WTC11 (cell line): Measurements from ENCODE around the gene TIMM22. TPM values are rescaled to one million over a fixed set of nuclear protein-coding genes. Genes with fewer than 3 reads are reported as not detected.
A peak's percentile ranks its signal among the peaks of the same experiment; 100 is the strongest.

Source experiments
- ATAC-seq: fragments of 200-7000 bp; cut with Tn5 transposase; 2 replicates; pipeline ENCODE4 v1.10.0; 2021; ENCODE audit warnings: mild to moderate bottlenecking, moderate library complexity
- CTCF ChIA-PET: fragments of 300-600 bp; sonication (Branson Sonifier 250); formaldehyde crosslinking; loops from one replicate; lab custom pipeline; 2021; ENCODE audit warnings: antibody characterized with exemption; lab: Charles Lee
- POLR2A ChIA-PET: fragments of 350-600 bp; sonication (Branson Sonifier 250); formaldehyde crosslinking; loops from one replicate; lab custom pipeline; 2021; ENCODE audit warnings: antibody characterized with exemption; lab: Charles Lee
- DNase-seq: peaks from one replicate; pipeline ENCODE4 v3.0.0; 2021; ENCODE audit warnings: low spot score
- H3K27ac Mint-ChIP-seq: 2 replicates; pipeline ENCODE4 v1.8.0; 2021; ENCODE audit warnings: mixed read lengths
- H3K27me3 Mint-ChIP-seq: 2 replicates; pipeline ENCODE4 v1.8.0; 2021; ENCODE audit warnings: low read depth, mild to moderate bottlenecking, moderate library complexity, mixed read lengths
- H3K36me3 Mint-ChIP-seq: 2 replicates; pipeline ENCODE4 v1.8.0; 2021; ENCODE audit warnings: mixed read lengths
- H3K4me1 Mint-ChIP-seq: 2 replicates; pipeline ENCODE4 v1.8.0; 2022; ENCODE audit warnings: mixed read lengths
- H3K4me3 Mint-ChIP-seq: 2 replicates; pipeline ENCODE4 v1.8.0; 2021; ENCODE audit warnings: mild to moderate bottlenecking, moderate library complexity, mixed read lengths
- H3K9me3 Mint-ChIP-seq: 2 replicates; pipeline ENCODE4 v1.8.0; 2021; ENCODE audit warnings: mixed read lengths
- CREM ChIP-seq: sonication (generic); formaldehyde crosslinking; IDR thresholded peaks from 2 replicates; pipeline ENCODE4 v1.8.1; 2022; ENCODE audit warnings: mild to moderate bottlenecking, missing genetic modification reagents, moderate library complexity
- GRHL2 ChIP-seq: fragments of 250-450 bp; sonication (Bioruptor Pico); IDR thresholded peaks from 2 replicates; pipeline ENCODE4 v1.8.0; 2022; ENCODE audit warnings: mild to moderate bottlenecking, moderate library complexity; ENCODE audit not compliant: insufficient replicate concordance, severe bottlenecking
- HMGA2 ChIP-seq: fragments of 250-450 bp; sonication (Bioruptor Pico); IDR thresholded peaks from 2 replicates; pipeline ENCODE4 v1.4.0; 2021; ENCODE audit warnings: mild to moderate bottlenecking, moderate library complexity
- NFE2L1 ChIP-seq: sonication (generic); formaldehyde crosslinking; IDR thresholded peaks from 2 replicates; pipeline ENCODE4 v1.8.1; 2023; ENCODE audit warnings: missing genetic modification reagents
- PRRX2 ChIP-seq: fragments of 250-450 bp; sonication (Bioruptor Pico); IDR thresholded peaks from 2 replicates; pipeline ENCODE4 v1.8.0; 2021; ENCODE audit warnings: mild to moderate bottlenecking
- RORB ChIP-seq: fragments of 250-450 bp; sonication (Bioruptor Pico); IDR thresholded peaks from 2 replicates; pipeline ENCODE4 v1.9.0; 2021; ENCODE audit warnings: mild to moderate bottlenecking
- SOX15 ChIP-seq: fragments of 250-450 bp; sonication (Bioruptor Pico); IDR thresholded peaks from 2 replicates; pipeline ENCODE4 v1.9.0; 2021; ENCODE audit warnings: mild to moderate bottlenecking
- ZNF232 ChIP-seq: sonication (generic); formaldehyde crosslinking; IDR thresholded peaks from 2 replicates; pipeline ENCODE4 v1.8.0; 2022; ENCODE audit warnings: mild to moderate bottlenecking, missing genetic modification reagents
- ZNF317 ChIP-seq: sonication (generic); formaldehyde crosslinking; IDR thresholded peaks from 2 replicates; pipeline ENCODE4 v1.8.1; 2023; ENCODE audit warnings: low read depth, mild to moderate bottlenecking, moderate library complexity, missing genetic modification reagents, borderline replicate concordance
- total RNA-seq: library from RNA; stranded (reverse); gene quantifications from 3 replicates; pipeline ENCODE4 v1.2.3, GENCODE V29; 2021
- TF ChIP-seq, protein P1 (sequence below): sonication (generic); formaldehyde crosslinking; IDR thresholded peaks from 2 replicates; pipeline ENCODE4 v1.8.0; 2022; ENCODE audit warnings: mild to moderate bottlenecking, missing genetic modification reagents
- TF ChIP-seq, protein P2 (sequence below): sonication (generic); formaldehyde crosslinking; IDR thresholded peaks from 2 replicates; pipeline ENCODE4 v1.8.1; 2023; ENCODE audit warnings: mild to moderate bottlenecking, missing genetic modification reagents, moderate library complexity
- TF ChIP-seq, protein P3 (sequence below): sonication (generic); formaldehyde crosslinking; IDR thresholded peaks from 2 replicates; pipeline ENCODE4 v1.8.1; 2023; ENCODE audit warnings: mild to moderate bottlenecking, missing genetic modification reagents, moderate library complexity
- TF ChIP-seq, protein P4 (sequence below): sonication (generic); formaldehyde crosslinking; IDR thresholded peaks from 2 replicates; pipeline ENCODE4 v1.8.1; 2023; ENCODE audit warnings: mild to moderate bottlenecking, missing genetic modification reagents
- TF ChIP-seq, protein P5 (sequence below): sonication (generic); formaldehyde crosslinking; IDR thresholded peaks from 2 replicates; pipeline ENCODE4 v1.8.0; 2022; ENCODE audit warnings: mild to moderate bottlenecking, missing genetic modification reagents
- TF ChIP-seq, protein P6 (sequence below): sonication (generic); formaldehyde crosslinking; IDR thresholded peaks from 2 replicates; pipeline ENCODE4 v1.8.0; 2023; ENCODE audit warnings: missing genetic modification reagents
- TF ChIP-seq, protein P7 (sequence below): sonication (generic); formaldehyde crosslinking; IDR thresholded peaks from 2 replicates; pipeline ENCODE4 v1.8.1; 2023; ENCODE audit warnings: mild to moderate bottlenecking, moderate library complexity, missing genetic modification reagents
- TF ChIP-seq, protein P8 (sequence below): sonication (generic); formaldehyde crosslinking; IDR thresholded peaks from 2 replicates; pipeline ENCODE4 v1.8.1; 2022; ENCODE audit warnings: low read depth, missing genetic modification reagents, borderline replicate concordance

TIMM22 gene
- total RNA-seq, 1 experiment from 2014 or later = 18.0 TPM

DNA sequence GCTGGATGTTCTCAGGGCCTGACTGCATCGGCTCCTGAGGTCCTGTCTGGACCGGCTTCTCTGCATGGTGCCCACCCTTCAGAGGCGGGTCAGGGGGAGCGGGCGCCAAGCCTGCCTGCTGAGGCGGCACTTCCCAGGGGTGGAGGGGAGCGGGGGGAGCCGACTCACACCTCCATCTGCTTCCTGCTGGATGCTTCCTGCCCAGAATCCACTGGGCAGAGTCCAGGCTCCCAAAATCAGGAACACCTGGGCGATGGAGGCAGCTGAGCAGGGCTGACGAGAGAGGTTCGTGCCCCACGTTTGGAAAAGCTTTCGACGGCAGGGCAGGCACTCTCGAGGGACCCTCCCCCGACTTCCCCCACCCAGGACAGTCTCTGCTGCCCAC lies 42.2 kb downstream of the TIMM22 start:
- DNase-seq = no peak
- no peak for ATAC-seq

DNA sequence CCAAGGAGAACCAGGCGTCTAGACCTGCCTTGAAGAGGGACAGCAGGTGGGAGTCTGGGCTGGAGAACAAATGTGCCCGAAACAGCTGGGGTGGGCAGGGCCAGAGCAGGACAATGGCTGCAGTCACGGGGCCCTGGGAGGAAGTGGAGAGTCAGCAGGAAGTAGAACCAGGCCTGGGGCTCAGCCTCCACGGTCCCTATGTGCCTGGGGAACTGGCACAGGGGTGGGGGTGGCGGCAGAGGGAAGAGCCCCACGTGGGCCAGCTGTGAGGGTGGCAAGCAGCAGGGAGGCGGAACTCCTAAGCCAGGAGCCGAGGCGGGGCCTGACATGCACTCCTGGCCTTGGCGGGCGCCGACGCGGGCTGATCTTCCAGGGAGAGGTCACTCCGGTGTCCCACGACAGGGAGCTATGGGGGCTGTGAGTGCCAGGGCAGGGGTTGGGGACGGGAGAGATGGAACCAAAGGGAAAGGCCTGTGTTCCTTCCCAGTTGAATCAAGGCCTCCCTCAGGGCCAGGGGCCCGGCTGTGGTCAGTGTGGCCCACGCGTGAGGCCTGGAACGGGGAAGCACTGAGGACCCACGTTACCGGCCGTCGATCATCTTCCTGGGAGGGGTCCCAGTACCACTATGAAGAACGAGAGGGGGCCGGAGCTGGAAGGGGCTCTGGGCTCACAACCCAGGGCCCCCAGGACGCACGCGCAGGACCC lies 42.7 kb downstream of the TIMM22 start:
- ATAC-seq = peak; percentile 38
- peaks cover 11% of the 10 kb centered on the region for H3K36me3 Mint-ChIP-seq

More for the DNA sequence above, 42.2 kb downstream of the TIMM22 start:
- H3K36me3 Mint-ChIP-seq = peaks cover 11% of the 10 kb centered on the region
- H3K27me3 Mint-ChIP-seq = no peaks in the 10 kb centered on the region
- H3K27ac Mint-ChIP-seq = no peak overlapping the region
- TF ChIP-seq, protein P1, sequence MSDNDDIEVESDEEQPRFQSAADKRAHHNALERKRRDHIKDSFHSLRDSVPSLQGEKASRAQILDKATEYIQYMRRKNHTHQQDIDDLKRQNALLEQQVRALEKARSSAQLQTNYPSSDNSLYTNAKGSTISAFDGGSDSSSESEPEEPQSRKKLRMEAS (CRISPR knock-in tag) = no peak
- TF ChIP-seq CREM = no peak
- TF ChIP-seq, protein P2, sequence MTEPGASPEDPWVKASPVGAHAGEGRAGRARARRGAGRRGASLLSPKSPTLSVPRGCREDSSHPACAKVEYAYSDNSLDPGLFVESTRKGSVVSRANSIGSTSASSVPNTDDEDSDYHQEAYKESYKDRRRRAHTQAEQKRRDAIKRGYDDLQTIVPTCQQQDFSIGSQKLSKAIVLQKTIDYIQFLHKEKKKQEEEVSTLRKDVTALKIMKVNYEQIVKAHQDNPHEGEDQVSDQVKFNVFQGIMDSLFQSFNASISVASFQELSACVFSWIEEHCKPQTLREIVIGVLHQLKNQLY (CRISPR knock-in tag) = no peak
- TF ChIP-seq, protein P3, sequence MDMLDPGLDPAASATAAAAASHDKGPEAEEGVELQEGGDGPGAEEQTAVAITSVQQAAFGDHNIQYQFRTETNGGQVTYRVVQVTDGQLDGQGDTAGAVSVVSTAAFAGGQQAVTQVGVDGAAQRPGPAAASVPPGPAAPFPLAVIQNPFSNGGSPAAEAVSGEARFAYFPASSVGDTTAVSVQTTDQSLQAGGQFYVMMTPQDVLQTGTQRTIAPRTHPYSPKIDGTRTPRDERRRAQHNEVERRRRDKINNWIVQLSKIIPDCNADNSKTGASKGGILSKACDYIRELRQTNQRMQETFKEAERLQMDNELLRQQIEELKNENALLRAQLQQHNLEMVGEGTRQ (CRISPR knock-in tag) = no peak
- TF ChIP-seq HMGA2 = no peak
- TF ChIP-seq RORB (CRISPR knock-in tag) = no peak
- TF ChIP-seq, protein P4, sequence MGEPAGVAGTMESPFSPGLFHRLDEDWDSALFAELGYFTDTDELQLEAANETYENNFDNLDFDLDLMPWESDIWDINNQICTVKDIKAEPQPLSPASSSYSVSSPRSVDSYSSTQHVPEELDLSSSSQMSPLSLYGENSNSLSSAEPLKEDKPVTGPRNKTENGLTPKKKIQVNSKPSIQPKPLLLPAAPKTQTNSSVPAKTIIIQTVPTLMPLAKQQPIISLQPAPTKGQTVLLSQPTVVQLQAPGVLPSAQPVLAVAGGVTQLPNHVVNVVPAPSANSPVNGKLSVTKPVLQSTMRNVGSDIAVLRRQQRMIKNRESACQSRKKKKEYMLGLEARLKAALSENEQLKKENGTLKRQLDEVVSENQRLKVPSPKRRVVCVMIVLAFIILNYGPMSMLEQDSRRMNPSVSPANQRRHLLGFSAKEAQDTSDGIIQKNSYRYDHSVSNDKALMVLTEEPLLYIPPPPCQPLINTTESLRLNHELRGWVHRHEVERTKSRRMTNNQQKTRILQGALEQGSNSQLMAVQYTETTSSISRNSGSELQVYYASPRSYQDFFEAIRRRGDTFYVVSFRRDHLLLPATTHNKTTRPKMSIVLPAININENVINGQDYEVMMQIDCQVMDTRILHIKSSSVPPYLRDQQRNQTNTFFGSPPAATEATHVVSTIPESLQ (CRISPR knock-in tag) = no peak
- peaks cover 3% of the 10 kb centered on the region; the same call in 1 of the 2 replicates for H3K4me1 Mint-ChIP-seq
- H3K4me3 Mint-ChIP-seq = no peak overlapping the region
- CTCF ChIA-PET = interaction anchor here (1.6 to 5.4 kb wide), 3 partner anchors 17 to 83 kb away, joined by 3 to 29 read pairs (median 7); no protein-coding TSS in a partner anchor
- H3K9me3 Mint-ChIP-seq = peaks cover 10% of the 10 kb centered on the region
- POLR2A ChIA-PET = no interaction called here

More for the DNA sequence above, 42.7 kb downstream of the TIMM22 start:
- Mint-ChIP-seq H3K9me3 (peaks cover 10% of the 10 kb centered on the region), H3K4me1 (peaks cover 5% of the 10 kb centered on the region), H3K27me3 (no peaks in the 10 kb centered on the region), H3K27ac (peak overlapping the region; percentile 63; the same call in 1 of the 2 replicates), H3K4me3 (no peak overlapping the region)
- POLR2A ChIA-PET = no interaction called here
- CTCF ChIA-PET = interaction anchor here (1.5 to 5.4 kb wide), 2 partner anchors 16 to 18 kb away, joined by 11 to 29 read pairs; no protein-coding TSS in a partner anchor
- no peak for DNase-seq
- TF ChIP-seq CREM = no peak
- no peak for TF ChIP-seq ZNF317 (CRISPR knock-in tag)
- TF ChIP-seq, protein P5, sequence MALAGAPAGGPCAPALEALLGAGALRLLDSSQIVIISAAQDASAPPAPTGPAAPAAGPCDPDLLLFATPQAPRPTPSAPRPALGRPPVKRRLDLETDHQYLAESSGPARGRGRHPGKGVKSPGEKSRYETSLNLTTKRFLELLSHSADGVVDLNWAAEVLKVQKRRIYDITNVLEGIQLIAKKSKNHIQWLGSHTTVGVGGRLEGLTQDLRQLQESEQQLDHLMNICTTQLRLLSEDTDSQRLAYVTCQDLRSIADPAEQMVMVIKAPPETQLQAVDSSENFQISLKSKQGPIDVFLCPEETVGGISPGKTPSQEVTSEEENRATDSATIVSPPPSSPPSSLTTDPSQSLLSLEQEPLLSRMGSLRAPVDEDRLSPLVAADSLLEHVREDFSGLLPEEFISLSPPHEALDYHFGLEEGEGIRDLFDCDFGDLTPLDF (CRISPR knock-in tag) = no peak
- TF ChIP-seq PRRX2 (CRISPR knock-in tag) = no peak
- TF ChIP-seq, protein P6, sequence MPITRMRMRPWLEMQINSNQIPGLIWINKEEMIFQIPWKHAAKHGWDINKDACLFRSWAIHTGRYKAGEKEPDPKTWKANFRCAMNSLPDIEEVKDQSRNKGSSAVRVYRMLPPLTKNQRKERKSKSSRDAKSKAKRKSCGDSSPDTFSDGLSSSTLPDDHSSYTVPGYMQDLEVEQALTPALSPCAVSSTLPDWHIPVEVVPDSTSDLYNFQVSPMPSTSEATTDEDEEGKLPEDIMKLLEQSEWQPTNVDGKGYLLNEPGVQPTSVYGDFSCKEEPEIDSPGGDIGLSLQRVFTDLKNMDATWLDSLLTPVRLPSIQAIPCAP (CRISPR knock-in tag) = no peak
- TF ChIP-seq, protein P7, sequence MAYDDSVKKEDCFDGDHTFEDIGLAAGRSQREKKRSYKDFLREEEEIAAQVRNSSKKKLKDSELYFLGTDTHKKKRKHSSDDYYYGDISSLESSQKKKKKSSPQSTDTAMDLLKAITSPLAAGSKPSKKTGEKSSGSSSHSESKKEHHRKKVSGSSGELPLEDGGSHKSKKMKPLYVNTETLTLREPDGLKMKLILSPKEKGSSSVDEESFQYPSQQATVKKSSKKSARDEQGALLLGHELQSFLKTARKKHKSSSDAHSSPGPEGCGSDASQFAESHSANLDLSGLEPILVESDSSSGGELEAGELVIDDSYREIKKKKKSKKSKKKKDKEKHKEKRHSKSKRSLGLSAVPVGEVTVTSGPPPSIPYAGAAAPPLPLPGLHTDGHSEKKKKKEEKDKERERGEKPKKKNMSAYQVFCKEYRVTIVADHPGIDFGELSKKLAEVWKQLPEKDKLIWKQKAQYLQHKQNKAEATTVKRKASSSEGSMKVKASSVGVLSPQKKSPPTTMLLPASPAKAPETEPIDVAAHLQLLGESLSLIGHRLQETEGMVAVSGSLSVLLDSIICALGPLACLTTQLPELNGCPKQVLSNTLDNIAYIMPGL (CRISPR knock-in tag) = no peak
- TF ChIP-seq RORB (CRISPR knock-in tag) = no peak
- TF ChIP-seq NFE2L1 (CRISPR knock-in tag) = no peak
- TF ChIP-seq GRHL2 (CRISPR knock-in tag) = no peak
- TF ChIP-seq, protein P8, sequence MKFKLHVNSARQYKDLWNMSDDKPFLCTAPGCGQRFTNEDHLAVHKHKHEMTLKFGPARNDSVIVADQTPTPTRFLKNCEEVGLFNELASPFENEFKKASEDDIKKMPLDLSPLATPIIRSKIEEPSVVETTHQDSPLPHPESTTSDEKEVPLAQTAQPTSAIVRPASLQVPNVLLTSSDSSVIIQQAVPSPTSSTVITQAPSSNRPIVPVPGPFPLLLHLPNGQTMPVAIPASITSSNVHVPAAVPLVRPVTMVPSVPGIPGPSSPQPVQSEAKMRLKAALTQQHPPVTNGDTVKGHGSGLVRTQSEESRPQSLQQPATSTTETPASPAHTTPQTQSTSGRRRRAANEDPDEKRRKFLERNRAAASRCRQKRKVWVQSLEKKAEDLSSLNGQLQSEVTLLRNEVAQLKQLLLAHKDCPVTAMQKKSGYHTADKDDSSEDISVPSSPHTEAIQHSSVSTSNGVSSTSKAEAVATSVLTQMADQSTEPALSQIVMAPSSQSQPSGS (CRISPR knock-in tag) = no peak
- TF ChIP-seq SOX15 = no peak
- no peak for TF ChIP-seq ZNF232 (CRISPR knock-in tag)
